GM12878 (cell line): ENCODE data around the gene PI4K2A. TPM values are rescaled to one million over a fixed set of nuclear protein-coding genes. Genes with fewer than 3 reads are reported as not detected.

Source experiments
- ATAC-seq: fragments of 200-7000 bp; cut with Tn5 transposase; 3 replicates; pipeline ENCODE4 v1.9.1; 2020; ENCODE audit warnings: mild to moderate bottlenecking, moderate library complexity
- BruUV-seq: library from RNA; stranded (reverse); fragments of 400-500 nt; replicated peaks from 2 replicates; lab custom pipeline; 2021; lab: Mats Ljungman, UMichigan
- CTCF ChIA-PET: fragments of 300-600 bp; sonication (Branson Sonifier 250); formaldehyde crosslinking; extraction: SDS; loops from one replicate; lab custom pipeline; 2021; ENCODE audit warnings: inconsistent platforms; lab: Yijun Ruan, JAX
- POLR2A ChIA-PET: fragments of 350-600 bp; formaldehyde crosslinking; extraction: SDS; loops from one replicate; lab custom pipeline; 2021; ENCODE audit warnings: inconsistent platforms; lab: Charles Lee
- RAD21 ChIA-PET: fragments of 300-600 bp; sonication (Branson Sonifier 250); formaldehyde crosslinking; loops from one replicate; lab custom pipeline; 2023; ENCODE audit warnings: antibody characterized with exemption; ENCODE audit not compliant: unreplicated experiment; lab: Charles Lee
- SMC1A ChIA-PET: fragments of 300-600 bp; sonication (Branson Sonifier 250); formaldehyde crosslinking; loops from one replicate; lab custom pipeline; 2023; ENCODE audit not compliant: unreplicated experiment, uncharacterized antibody; lab: Charles Lee
- DNase-seq: peaks from one replicate; pipeline ENCODE4 v3.0.0-alpha.2; 2011; ENCODE audit warnings: low read depth, low spot score
- FAIRE-seq: peaks from 3 replicates; lab custom pipeline; 2011; peaks lifted over from hg19 to GRCh38; lab: Jason Lieb, UNC
- H2AFZ ChIP-seq: 2 replicates; pipeline ENCODE4 v1.6.0; 2011; ENCODE audit warnings: low read depth, low read length, control low read depth; ENCODE audit not compliant: control insufficient read depth
- H3K27ac ChIP-seq: 2 replicates; pipeline ENCODE4 v1.5.1; 2011; ENCODE audit warnings: control low read depth; ENCODE audit not compliant: control insufficient read depth, insufficient read depth
- H3K27me3 ChIP-seq, 2 experiments: replicated peaks in 1 of 2; 2 replicates each; pipeline versions ENCODE4 v1.6.0 to v1.6.1; 2011; ENCODE audit warnings: low read length in 1 of 2; ENCODE audit not compliant: control insufficient read depth in 2 of 2, insufficient read depth in 2 of 2
- H3K36me3 ChIP-seq, 2 experiments: 2 replicates each; pipeline ENCODE4 v1.5.1; 2011; ENCODE audit warnings: low read length in 1 of 2; ENCODE audit not compliant: control insufficient read depth in 2 of 2, insufficient read depth in 2 of 2
- H3K4me1 ChIP-seq: 2 replicates; pipeline ENCODE4 v1.6.1; 2011; ENCODE audit warnings: mild to moderate bottlenecking, low read length, moderate library complexity, mixed read lengths; ENCODE audit not compliant: control insufficient read depth, insufficient read depth
- H3K4me2 ChIP-seq: 2 replicates; pipeline ENCODE4 v1.6.0; 2011; ENCODE audit warnings: control low read depth; ENCODE audit not compliant: control insufficient read depth, insufficient read depth
- H3K4me3 ChIP-seq: fragments of 200-600 bp; sonication (generic); 2 replicates; pipeline ENCODE4 v1.5.1; 2016
- H3K79me2 ChIP-seq: 2 replicates; pipeline ENCODE4 v1.6.0; 2011; ENCODE audit warnings: low read length; ENCODE audit not compliant: control insufficient read depth, insufficient read depth
- H3K9ac ChIP-seq: 2 replicates; pipeline ENCODE4 v1.8.0; 2011; ENCODE audit warnings: low read length, control low read depth, mixed read lengths; ENCODE audit not compliant: control insufficient read depth, insufficient read depth
- H3K9me3 ChIP-seq: replicated peaks from 3 replicates; pipeline ENCODE4 v1.5.1; 2011; ENCODE audit warnings: mild to moderate bottlenecking, low read length; ENCODE audit not compliant: control insufficient read depth, insufficient read depth
- H4K20me1 ChIP-seq: 2 replicates; pipeline ENCODE4 v1.6.0; 2011; ENCODE audit not compliant: control insufficient read depth, insufficient read depth
- ASH2L ChIP-seq: fragments of 300-600, 200-600 bp; sonication (generic); IDR thresholded peaks from 2 replicates; pipeline ENCODE4 v1.6.1; 2017; ENCODE audit warnings: low read depth, mild to moderate bottlenecking, borderline replicate concordance
- BCLAF1 ChIP-seq: fragments of 450-650 bp; IDR thresholded peaks from 2 replicates; pipeline ENCODE4 v1.6.1; 2017; ENCODE audit warnings: antibody characterized with exemption, mild to moderate bottlenecking, moderate library complexity
- CEBPZ ChIP-seq: fragments of 150-350 bp; IDR thresholded peaks from 2 replicates; pipeline ENCODE4 v1.6.1; 2016; ENCODE audit warnings: low read depth, low read length
- MYC ChIP-seq: IDR thresholded peaks from 2 replicates; pipeline ENCODE4 v1.6.1; 2011; ENCODE audit warnings: mild to moderate bottlenecking, low read length, moderate library complexity, inconsistent platforms; ENCODE audit not compliant: insufficient read depth, insufficient replicate concordance, insufficient read length, severe bottlenecking
- USF2 ChIP-seq: IDR thresholded peaks from 2 replicates; pipeline ENCODE4 v1.6.1; 2011; ENCODE audit warnings: low read depth, low read length, improper control_type of control experiment, borderline replicate concordance
- WGBS: methylation state at CpG from one replicate; pipeline ENCODE4 v1.1.6; 2016; ENCODE audit warnings: low lambda C conversion rate; ENCODE audit not compliant: insufficient replicate concordance, insufficient coverage; ENCODE audit errors: missing lambda C conversion rate; 5-methylcytosine and 5-hydroxymethylcytosine counted together
- in situ Hi-C: fragments of 300-500 bp; cut with MboI; formaldehyde crosslinking; loops from 9 replicates; pipeline ENCODE4 v1.14.3; 2018; ENCODE audit warnings: mixed read lengths
- intact Hi-C: fragments of 100-400 bp; cut with micrococcal nuclease; formaldehyde crosslinking; loops from one replicate; pipeline ENCODE4 v1.14.2; 2022; ENCODE audit not compliant: unreplicated experiment
- polyA plus RNA-seq, 11 experiments: library from polyadenylated mRNA; depleted of rRNA in 4 of 11; unstranded in 6 of 11; stranded (reverse) in 5 of 11; fragments of >200 nt; fragmentation: Nextera tagmentation in 4 of 11; fragmentation: Illumina TruSeq in 1 of 11; extraction: Ambion mirVana in 4 of 11; extraction: Trizol in 1 of 11; gene quantifications; 1 replicate in 1 of 11; 2 replicates in 10 of 11; pipeline versions ENCODE4 v1.2.1 to v1.2.3, GENCODE V29; 2011 to 2016; ENCODE audit warnings: inconsistent platforms in 2 of 11, missing spikeins in 2 of 11, low read depth in 1 of 11
- total RNA-seq, 4 experiments: library from RNA; depleted of rRNA in 3 of 4; stranded (reverse); fragments of >200 nt in 3 of 4; fragmentation: Illumina TruSeq in 1 of 4; extraction: Trizol in 1 of 4; gene quantifications; 2 replicates each; pipeline versions ENCODE4 v1.2.1 to v1.2.3, GENCODE V29; 2013 to 2021

The PI4K2A gene
- total and polyA plus RNA-seq, 10 of the 15 experiments (the other 5 are each of a cell fraction or from before 2014, with no cell fraction given), result 1.5 to 14.5 (median 10.0) TPM

GRCh38 chr10:97704341-97704740 lies 63.9 kb downstream of the PI4K2A start:
- ChIA-PET CTCF (interaction anchor here (1.7 to 14.9 kb wide), 6 partner anchors 8 to 1301 kb away, joined by 4 to 416 read pairs (median 40); partner anchors contain the start of genes AVPI1, MARVELD1 and ZFYVE27), RAD21 (interaction anchor here (0.5 to 3.9 kb wide), 6 partner anchors 17 to 31 kb away, joined by 3 to 24 read pairs (median 4); partner anchors contain the start of gene AVPI1), SMC1A (interaction anchor here (1.1 to 6.4 kb wide), 5 partner anchors 20 to 132 kb away, joined by 3 to 38 read pairs (median 4); partner anchors contain the start of genes ANKRD2, AVPI1 and ZFYVE27), POLR2A (no interaction called here)
- no peaks in the 10 kb centered on the region for H3K9me3 ChIP-seq
- no peak for ATAC-seq
- intact Hi-C loops (loop anchor here (10.0 kb wide), 1 partner anchor 340 kb away; no protein-coding TSS in a partner anchor), in situ Hi-C loops (no loop called here)
- TF ChIP-seq CEBPZ, result no peak
- no peak for TF ChIP-seq BCLAF1
- no peak for TF ChIP-seq MYC
- TF ChIP-seq USF2, result no peak
- no peak for TF ChIP-seq ASH2L
- no peaks in the 10 kb centered on the region; a peak in 2 of 4 replicates for H3K27me3 ChIP-seq
- no peak for FAIRE-seq
- H3K9ac ChIP-seq, result no peak overlapping the region
- no peaks in the 10 kb centered on the region for H3K36me3 ChIP-seq
- H4K20me1 ChIP-seq, result no peaks in the 10 kb centered on the region
- H3K4me3 ChIP-seq, result no peak overlapping the region
- H3K4me1 ChIP-seq, result 0 out of 2 replicates have a peak, but pooled peaks cover 1% of the 10 kb centered on the region
- DNase-seq, result no peak
- 28% methylated on average over 1 of the region's 1 CpG for WGBS
- no peak overlapping the region for H3K4me2 ChIP-seq
- no peak overlapping the region for H3K27ac ChIP-seq
- no peaks in the 10 kb centered on the region for H3K79me2 ChIP-seq
- no TSS peak for BruUV-seq
- H2AFZ ChIP-seq, result no peak overlapping the region
